Neural crest cell (in vitro differentiated cells): Measurements from ENCODE around the gene FOS. TPM values are rescaled to one million over a fixed set of nuclear protein-coding genes. Genes with fewer than 3 reads are reported as not detected.
A peak's percentile ranks its signal among the peaks of the same experiment; 100 is the strongest.

Experiments
- DNase-seq: peaks from one replicate; pipeline ENCODE4 v3.0.0; 2021; ENCODE audit warnings: low read depth, mixed read lengths, low spot score
- H3K27ac Mint-ChIP-seq: one replicate; pipeline ENCODE4 v1.8.0; 2021; ENCODE audit warnings: mild to moderate bottlenecking, mixed read lengths; ENCODE audit not compliant: unreplicated experiment
- H3K27me3 Mint-ChIP-seq: 2 replicates; pipeline ENCODE4 v1.8.0; 2021; ENCODE audit warnings: low read depth, mild to moderate bottlenecking, mixed read lengths
- H3K36me3 Mint-ChIP-seq: 2 replicates; pipeline ENCODE4 v1.8.0; 2021; ENCODE audit warnings: low read depth, mild to moderate bottlenecking, mixed read lengths
- H3K4me1 Mint-ChIP-seq: 2 replicates; pipeline ENCODE4 v1.8.0; 2021; ENCODE audit warnings: mixed read lengths
- H3K4me3 Mint-ChIP-seq: one replicate; pipeline ENCODE4 v1.8.0; 2021; ENCODE audit warnings: mild to moderate bottlenecking, mixed read lengths
- H3K9me3 Mint-ChIP-seq: 2 replicates; pipeline ENCODE4 v1.8.0; 2021; ENCODE audit warnings: mixed read lengths
- CTCF ChIP-seq: fragments of 200-600 bp; sonication (generic); conservative IDR thresholded peaks from 2 replicates; pipeline ENCODE4 v1.5.0; 2021; ENCODE audit warnings: antibody characterized with exemption, mild to moderate bottlenecking
- total RNA-seq: library from RNA; stranded (reverse); gene quantifications from 2 replicates; pipeline ENCODE4 v1.2.1, GENCODE V29; 2021

FOS gene
- total RNA-seq, 1 donor from 2014 or later = 3.8 TPM

GRCh38 chr14:75252254-75252837 is 26.3 kb upstream of the FOS start:
- no peaks in the 10 kb centered on the region for H3K36me3 Mint-ChIP-seq
- H3K9me3 Mint-ChIP-seq = no peaks in the 10 kb centered on the region
- peaks cover 4% of the 10 kb centered on the region for H3K4me1 Mint-ChIP-seq
- no peak overlapping the region for H3K4me3 Mint-ChIP-seq
- H3K27ac Mint-ChIP-seq = no peak overlapping the region
- no peak for DNase-seq
- H3K27me3 Mint-ChIP-seq = peaks cover 3% of the 10 kb centered on the region
- TF ChIP-seq CTCF = no peak

GRCh38 chr14:75254381-75254822 is 24.2 kb upstream of the FOS start:
- Mint-ChIP-seq H3K27ac (no peak overlapping the region), H3K36me3 (no peaks in the 10 kb centered on the region), H3K4me1 (peaks cover 19% of the 10 kb centered on the region), H3K27me3 (peaks cover 3% of the 10 kb centered on the region), H3K9me3 (no peaks in the 10 kb centered on the region), H3K4me3 (no peak overlapping the region)
- no peak for DNase-seq
- TF ChIP-seq CTCF = no peak

DNA sequence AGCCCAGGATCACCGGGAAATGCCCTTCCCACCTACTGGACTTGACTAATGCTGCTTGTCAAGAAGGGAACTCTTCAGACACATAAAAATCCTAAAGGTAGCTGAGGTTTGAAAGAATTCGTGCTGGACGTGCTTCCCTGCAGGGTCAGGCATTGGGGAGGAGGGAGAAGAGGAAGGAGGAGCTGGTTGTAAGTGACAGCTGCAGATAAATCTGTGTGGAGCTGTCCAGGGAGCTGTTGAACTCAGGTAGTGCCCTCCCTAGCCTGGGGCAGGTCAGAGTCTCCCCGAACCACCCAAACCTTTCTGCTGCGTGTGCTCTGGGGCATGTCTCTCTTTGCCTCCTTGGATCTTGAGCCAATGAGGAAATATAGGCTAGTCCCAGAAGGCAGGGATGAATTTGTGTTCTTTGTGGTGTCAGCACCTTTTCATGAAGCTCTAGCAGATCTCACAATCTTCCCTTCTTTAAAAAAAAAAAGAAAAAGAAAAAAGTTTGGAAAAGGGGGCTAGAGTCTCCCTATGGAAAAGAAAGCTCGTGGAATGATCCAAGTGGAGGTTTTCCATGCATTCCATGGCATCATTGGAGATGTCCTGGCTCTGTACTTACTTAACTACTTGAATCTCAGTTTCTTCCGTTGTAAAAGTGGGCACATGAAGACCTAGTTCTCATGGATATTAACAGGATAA is 23.6 kb upstream of the FOS start:
- Mint-ChIP-seq H3K36me3 (no peaks in the 10 kb centered on the region), H3K9me3 (no peaks in the 10 kb centered on the region), H3K4me1 (peaks cover 26% of the 10 kb centered on the region), H3K27me3 (peaks cover 3% of the 10 kb centered on the region), H3K4me3 (peak overlapping the region; percentile 5), H3K27ac (no peak overlapping the region)
- DNase-seq = no peak
- no peak for TF ChIP-seq CTCF

DNA sequence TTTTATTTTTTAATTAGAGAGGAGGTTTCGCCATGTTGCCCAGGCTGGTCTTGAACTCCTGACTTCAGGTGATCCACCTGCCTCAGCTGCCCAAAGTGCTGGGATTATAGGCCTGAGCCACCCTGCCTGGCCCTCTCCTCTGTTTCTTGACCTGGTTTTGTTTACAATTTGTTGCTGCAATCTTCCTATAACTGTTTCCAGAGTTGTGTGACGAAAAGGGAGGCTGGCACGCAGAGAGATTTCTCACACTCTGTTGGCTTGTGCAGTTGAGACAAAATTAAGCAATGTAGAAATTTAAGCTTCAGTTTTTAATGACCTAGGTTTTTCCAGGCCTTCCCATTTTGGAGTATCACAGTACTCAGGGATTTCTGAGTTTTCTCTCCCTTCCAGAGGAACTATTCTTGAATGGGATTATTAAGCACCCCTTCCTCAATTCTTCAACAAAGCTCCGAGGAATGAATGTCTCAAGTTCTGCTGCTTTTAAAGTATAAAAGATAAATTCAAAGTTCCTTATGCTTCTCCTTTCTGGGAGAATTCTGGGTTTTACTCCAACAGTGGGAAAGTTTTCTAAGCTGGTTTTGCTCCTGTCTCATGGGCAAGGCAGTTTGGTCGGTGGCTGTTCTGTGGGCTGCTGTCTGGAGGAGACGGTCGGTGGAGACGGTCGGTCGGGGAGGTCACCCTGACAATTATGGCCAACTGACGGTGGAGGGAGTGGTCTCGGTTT is 20.4 kb upstream of the FOS start:
- Mint-ChIP-seq H3K27me3 (peaks cover 3% of the 10 kb centered on the region), H3K4me1 (peaks cover 27% of the 10 kb centered on the region), H3K36me3 (no peaks in the 10 kb centered on the region), H3K4me3 (peak overlapping the region; percentile 88), H3K9me3 (no peaks in the 10 kb centered on the region), H3K27ac (peak overlapping the region; percentile 98)
- no peak for TF ChIP-seq CTCF
- DNase-seq = no peak

- no peaks in the 10 kb centered on the region for H3K36me3 Mint-ChIP-seq
- H3K27me3 Mint-ChIP-seq = peaks cover 3% of the 10 kb centered on the region
- DNase-seq = peak; percentile 96
- peaks cover 27% of the 10 kb centered on the region for H3K4me1 Mint-ChIP-seq
- TF ChIP-seq CTCF = no peak
- peak overlapping the region; percentile 100 for H3K27ac Mint-ChIP-seq
- H3K9me3 Mint-ChIP-seq = no peaks in the 10 kb centered on the region
- H3K4me3 Mint-ChIP-seq = peak overlapping the region; percentile 88
These were observed 19.7 kb upstream of the FOS start for GRCh38 chr14:75258803-75259509.
